GM18505 (cell line): Measurements from ENCODE around the gene RTKN.

Experiments
- ATAC-seq: cut with Tn5 transposase; IDR thresholded peaks from one replicate; pipeline ENCODE4 v1.9.1; 2021; ENCODE audit not compliant: unreplicated experiment
- POLR2A ChIP-seq: IDR thresholded peaks from 4 replicates; pipeline ENCODE4 v1.6.1; 2011; ENCODE audit warnings: borderline replicate concordance; ENCODE audit not compliant: insufficient read depth, insufficient read length; ENCODE audit errors: extremely low read depth

Gene RTKN

DNA sequence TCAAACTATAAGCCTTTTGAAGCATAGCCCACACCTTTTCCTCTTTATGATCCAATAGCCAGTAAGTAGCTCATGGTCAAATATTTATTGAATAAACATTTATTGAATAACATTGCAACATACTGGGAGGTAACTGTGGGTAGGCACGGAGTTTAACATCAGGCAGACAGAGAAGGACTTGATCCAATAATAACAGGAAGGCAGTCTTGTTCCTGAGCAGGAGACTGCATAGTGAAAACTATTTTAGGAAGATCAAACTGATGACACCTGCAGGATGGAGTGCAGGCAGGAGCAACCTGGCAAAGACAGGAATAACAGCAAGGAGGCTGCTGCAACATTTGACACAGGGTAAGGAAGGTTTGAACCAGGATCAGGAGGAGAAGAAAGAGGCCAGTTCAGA is 58.5 kb downstream of the RTKN start:
- no peak for TF ChIP-seq POLR2A
- no peak for ATAC-seq

DNA sequence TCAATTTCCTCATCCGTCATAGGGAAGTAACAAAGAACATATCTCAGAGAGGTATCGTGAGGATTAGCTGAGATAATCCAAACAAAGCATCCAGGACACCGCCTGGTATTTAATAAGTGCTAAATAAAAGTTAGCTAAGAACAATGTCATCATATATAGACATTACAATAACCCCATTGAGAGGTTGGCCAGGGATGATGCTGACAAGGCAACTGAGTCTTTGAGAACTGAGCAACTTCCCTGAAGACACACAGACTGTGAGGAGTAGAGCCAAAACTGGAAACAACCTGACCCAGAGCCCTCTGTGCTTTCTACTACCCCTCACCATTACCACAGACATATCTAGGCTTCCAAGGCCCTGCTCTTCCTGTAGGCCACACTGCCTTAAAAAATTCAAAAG is 60.0 kb downstream of the RTKN start:
- no peak for TF ChIP-seq POLR2A
- ATAC-seq = no peak

DNA sequence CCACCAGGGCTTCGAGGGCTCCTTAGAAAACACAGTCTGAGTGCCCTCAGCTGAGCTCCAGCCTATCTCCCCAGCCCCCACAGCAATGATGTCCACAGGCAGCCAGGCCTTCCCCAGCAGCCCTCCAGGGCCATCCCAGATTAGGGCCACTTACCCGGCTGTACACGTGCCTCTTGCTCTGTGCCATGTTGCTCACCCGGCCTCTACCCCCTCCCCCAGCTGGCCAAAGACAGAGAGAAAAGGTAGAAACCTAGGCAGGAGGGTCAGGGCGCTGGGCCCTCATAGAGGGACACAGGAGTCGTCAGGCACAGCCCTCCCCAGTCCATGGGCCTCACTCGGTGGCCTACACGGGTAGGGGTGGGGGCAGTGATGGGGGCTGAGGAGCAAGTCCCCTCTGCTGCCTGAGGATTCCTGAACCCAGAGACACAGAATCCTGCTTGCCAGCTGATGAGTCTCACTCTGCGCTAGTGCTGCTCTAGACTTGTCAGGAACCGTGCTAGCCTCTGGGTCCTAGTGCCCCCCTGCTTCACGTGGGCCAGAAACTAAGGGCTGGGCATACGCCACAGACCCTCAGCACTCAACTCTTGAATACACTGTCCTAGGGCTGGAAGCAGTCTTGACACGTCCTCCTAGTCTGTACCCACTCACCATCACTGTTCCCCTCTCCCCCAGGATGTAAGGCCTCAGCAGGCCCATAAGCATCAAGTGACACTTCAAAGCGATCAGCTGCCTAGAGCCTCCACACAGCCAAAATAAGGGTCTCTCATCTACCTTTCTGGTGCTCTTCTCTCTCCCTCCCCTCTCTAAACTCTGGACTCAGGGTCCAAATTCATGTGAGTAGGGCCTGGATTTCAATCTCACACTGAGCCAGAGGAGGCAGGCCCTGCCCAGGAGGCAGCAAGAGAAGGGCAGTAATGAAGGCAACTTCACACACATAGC is 61.6 kb downstream of the RTKN start, which contains the start of gene DCTN1:
TSS of gene DCTN1 (minus strand) at position 461 of the 939 bp plus-strand sequence. CDS start at position 187, 274 bp downstream.
- TF ChIP-seq POLR2A = no peak

DNA sequence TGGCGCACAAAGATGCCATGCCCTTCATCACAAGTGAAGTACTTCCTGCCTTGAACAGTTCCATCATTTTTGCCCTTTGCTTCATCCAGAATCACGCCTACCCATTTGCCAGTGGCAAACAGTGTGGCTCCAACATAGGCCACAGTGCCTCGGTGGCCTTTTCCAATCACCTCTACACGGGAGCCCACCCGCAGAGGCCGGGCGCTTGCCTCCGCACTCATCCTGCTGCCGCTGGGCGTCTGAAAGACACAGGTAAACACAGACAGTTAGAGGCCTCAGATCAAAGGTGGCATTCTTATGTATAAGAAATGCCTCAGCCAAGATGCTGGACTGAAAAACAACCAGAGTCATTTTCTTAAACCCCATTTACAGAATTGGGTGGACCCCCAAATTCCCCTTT is 63.7 kb downstream of the RTKN start:
- ATAC-seq = no peak
- no peak for TF ChIP-seq POLR2A

More for the DNA sequence above, 61.6 kb downstream of the RTKN start, which contains the start of gene DCTN1:
- no peak for ATAC-seq

DNA sequence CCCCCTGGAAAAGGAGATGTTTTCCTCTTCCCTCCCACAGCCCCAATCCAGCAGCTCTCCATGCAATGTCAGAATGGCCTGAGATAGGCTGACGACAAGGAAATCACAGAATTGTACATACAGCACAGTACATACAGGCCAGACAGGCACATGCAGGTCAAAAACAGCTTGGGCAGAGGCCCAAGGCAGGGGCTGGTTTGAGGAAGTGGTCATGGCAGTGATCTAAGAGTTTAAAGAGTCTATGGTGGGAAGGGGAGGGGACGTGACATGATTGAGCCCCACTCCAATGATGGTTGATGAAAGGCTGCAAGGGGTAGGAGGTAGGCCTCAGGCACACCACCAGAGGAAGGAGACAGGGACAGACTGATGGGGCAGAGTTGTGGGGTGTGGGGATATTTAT is 65.9 kb downstream of the RTKN start:
- TF ChIP-seq POLR2A = no peak
- no peak for ATAC-seq
